ENCODE results near the gene ELAPOR2. TPM values are rescaled to one million over a fixed set of nuclear protein-coding genes. Genes with fewer than 3 reads are reported as not detected.

ELAPOR2 gene, protein sequence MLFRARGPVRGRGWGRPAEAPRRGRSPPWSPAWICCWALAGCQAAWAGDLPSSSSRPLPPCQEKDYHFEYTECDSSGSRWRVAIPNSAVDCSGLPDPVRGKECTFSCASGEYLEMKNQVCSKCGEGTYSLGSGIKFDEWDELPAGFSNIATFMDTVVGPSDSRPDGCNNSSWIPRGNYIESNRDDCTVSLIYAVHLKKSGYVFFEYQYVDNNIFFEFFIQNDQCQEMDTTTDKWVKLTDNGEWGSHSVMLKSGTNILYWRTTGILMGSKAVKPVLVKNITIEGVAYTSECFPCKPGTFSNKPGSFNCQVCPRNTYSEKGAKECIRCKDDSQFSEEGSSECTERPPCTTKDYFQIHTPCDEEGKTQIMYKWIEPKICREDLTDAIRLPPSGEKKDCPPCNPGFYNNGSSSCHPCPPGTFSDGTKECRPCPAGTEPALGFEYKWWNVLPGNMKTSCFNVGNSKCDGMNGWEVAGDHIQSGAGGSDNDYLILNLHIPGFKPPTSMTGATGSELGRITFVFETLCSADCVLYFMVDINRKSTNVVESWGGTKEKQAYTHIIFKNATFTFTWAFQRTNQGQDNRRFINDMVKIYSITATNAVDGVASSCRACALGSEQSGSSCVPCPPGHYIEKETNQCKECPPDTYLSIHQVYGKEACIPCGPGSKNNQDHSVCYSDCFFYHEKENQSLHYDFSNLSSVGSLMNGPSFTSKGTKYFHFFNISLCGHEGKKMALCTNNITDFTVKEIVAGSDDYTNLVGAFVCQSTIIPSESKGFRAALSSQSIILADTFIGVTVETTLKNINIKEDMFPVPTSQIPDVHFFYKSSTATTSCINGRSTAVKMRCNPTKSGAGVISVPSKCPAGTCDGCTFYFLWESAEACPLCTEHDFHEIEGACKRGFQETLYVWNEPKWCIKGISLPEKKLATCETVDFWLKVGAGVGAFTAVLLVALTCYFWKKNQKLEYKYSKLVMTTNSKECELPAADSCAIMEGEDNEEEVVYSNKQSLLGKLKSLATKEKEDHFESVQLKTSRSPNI
- total RNA-seq (2022) (0.68 and 0.83 TPM in 2 replicates), Bru-seq, nascent RNA (percentile 18 among the genes with signal in this experiment), BruChase-seq, experiment 1, labeled RNA remaining after a 6-hour chase (percentile 12 among the genes with signal in this experiment), BruChase-seq, experiment 2, labeled RNA remaining after a 2-hour chase (percentile 13 among the genes with signal in this experiment)
- long read RNA-seq, result 0 reads

DNA sequence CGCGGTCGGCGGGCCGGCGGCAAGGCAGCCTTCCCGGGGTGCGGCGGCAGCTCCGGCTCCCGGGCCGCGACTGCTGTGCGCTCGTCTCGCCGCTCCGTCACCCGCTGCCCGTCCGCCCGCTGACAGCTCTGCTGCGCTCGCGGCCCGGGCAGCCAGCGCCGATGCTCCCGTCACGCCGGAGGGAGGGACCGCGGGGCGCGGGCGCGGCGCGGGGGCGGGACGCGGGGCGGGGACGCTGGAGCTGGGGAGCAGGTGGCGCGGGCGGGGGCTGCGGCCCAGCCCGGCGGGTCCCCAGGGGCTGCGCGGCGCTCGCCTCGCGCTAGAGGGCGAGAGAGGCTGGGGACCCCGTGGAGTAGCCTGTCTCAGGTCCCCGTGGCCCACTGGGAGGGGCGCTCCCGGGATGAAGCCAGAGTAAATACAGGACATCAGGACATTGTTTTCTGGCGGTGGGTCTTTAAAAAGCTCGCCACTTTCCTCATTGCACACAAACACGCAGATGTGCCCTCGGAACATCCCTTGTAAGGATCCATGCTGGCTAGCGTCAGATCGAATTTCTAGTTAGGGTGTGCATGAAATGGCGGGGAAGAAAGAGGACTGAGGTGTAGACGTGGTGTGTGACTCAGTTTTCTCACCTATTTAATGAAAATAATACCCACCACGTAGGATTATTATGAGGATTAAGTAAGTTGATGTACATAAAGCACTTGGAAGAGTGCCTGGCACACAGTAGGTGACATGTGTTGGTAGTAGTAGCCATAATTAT is at the start of gene ELAPOR2:
TSS of gene ELAPOR2 (minus strand) at position 130 of the 763 bp plus-strand sequence. CDS start 141 bp downstream, outside the sequence.
- DNase-seq, result peak; percentile 76
- no peak within 1 kb of the TSS for H3K27ac Mint-ChIP-seq (ENCODE audit: unreplicated experiment)
- CTCF ChIA-PET, result no interaction called here

DNA sequence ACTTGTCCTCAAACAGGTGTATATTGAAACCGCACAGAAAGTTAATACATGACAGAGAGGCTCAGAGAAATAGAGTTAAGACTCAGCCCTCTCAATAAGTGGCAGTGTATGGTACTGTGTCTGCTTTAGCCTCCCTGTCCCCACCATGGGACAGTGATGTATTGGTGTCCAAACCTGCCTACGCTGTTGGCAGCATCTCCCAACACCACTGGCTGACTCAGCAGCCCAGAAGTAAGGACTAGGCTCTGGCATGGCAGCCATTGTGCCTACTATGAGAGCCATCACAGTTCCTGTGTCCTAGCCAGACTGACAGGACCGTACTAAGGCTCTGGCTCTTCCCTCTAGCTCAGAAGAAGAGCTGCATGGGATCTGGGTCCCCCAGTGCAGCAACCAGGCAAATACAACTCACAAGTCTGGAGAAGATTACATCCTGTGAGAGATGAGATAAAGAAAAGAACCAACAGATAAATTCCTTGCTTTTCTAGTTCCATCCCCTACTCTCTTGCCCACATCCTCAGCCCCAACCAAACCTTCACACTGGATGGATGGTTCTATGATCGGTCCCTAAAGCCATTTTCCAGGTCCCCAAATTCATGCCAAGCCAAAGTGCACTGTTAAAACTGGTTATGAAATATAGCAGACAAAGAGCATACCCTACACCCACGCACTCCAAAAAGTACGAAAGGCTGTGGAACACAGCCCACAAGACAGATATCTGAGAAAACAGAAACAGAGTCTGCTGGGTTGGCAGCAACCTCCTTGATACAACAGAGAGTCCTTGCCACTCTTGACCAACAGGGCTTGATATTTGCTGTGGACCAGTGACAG is 48.7 kb upstream of the ELAPOR2 start:
- Mint-ChIP-seq H3K4me1 (ENCODE audit: low read depth, unreplicated experiment) (no peaks in the 10 kb centered on the region), H3K9me3 (ENCODE audit: low read depth, unreplicated experiment) (no peaks in the 10 kb centered on the region), H3K27ac (ENCODE audit: unreplicated experiment) (no peak overlapping the region), H3K4me3 (ENCODE audit: low read depth, unreplicated experiment) (no peak overlapping the region), H3K36me3 (ENCODE audit: insufficient read depth, unreplicated experiment) (no peaks in the 10 kb centered on the region), H3K27me3 (ENCODE audit: unreplicated experiment) (peaks cover 35% of the 10 kb centered on the region)
- intact Hi-C loops (cut with micrococcal nuclease; ENCODE audit: unreplicated experiment), result no loop called here
- TF ChIP-seq, protein P1, sequence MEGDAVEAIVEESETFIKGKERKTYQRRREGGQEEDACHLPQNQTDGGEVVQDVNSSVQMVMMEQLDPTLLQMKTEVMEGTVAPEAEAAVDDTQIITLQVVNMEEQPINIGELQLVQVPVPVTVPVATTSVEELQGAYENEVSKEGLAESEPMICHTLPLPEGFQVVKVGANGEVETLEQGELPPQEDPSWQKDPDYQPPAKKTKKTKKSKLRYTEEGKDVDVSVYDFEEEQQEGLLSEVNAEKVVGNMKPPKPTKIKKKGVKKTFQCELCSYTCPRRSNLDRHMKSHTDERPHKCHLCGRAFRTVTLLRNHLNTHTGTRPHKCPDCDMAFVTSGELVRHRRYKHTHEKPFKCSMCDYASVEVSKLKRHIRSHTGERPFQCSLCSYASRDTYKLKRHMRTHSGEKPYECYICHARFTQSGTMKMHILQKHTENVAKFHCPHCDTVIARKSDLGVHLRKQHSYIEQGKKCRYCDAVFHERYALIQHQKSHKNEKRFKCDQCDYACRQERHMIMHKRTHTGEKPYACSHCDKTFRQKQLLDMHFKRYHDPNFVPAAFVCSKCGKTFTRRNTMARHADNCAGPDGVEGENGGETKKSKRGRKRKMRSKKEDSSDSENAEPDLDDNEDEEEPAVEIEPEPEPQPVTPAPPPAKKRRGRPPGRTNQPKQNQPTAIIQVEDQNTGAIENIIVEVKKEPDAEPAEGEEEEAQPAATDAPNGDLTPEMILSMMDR (IDR thresholded peaks at IDR 0.05; ENCODE audit: unreplicated experiment), result no peak
- CTCF ChIA-PET, result no interaction called here
- DNase-seq, result no peak
- BruUV-seq (replicated peaks), result no TSS peak

More for the DNA sequence above, at the start of gene ELAPOR2:
- H3K9me3 Mint-ChIP-seq (ENCODE audit: low read depth, unreplicated experiment), result no peaks in the 10 kb centered on the region
- no TSS peak for BruUV-seq (replicated peaks)
- peaks cover 12% of the 10 kb centered on the region for H3K27me3 Mint-ChIP-seq (ENCODE audit: unreplicated experiment)
- no peaks in the 10 kb centered on the region for H3K36me3 Mint-ChIP-seq (ENCODE audit: insufficient read depth, unreplicated experiment)
- H3K4me3 Mint-ChIP-seq (ENCODE audit: low read depth, unreplicated experiment), result peak within 1 kb of the TSS; percentile 67
- TF ChIP-seq, protein P1 (IDR thresholded peaks at IDR 0.05; ENCODE audit: unreplicated experiment), result peak; percentile 13
- intact Hi-C loops (cut with micrococcal nuclease; ENCODE audit: unreplicated experiment), result no loop called here
- H3K4me1 Mint-ChIP-seq (ENCODE audit: low read depth, unreplicated experiment), result no peaks in the 10 kb centered on the region

DNA sequence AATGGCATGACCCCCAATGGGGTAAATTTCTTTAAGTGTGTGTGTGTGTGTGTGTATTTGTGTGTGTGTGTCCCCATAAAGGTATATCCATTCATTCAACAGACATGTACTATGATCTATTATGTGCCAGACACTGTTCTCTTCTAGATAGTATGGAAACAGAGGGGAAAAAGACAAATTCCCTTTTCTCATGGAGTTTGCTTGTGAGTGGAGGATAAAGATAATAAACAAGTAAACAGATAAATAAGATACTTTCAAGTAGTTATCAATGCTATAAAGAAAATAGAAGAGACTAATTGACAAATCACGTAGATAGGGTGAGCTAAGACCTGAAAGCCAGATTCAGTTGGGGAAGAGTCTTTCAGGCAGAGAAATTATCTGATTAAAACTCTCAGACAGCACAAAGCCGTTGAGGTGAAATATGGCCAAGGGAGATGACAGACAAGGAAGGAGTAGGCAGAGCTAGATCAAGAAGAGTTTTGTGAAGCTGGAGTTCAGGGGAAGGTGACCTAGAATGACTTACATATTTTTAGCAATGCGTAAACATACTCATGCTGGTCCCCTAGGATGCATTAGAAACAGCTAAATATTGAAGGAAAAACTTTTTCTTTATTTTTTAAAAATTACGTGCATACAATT is 47.6 kb upstream of the ELAPOR2 start:
- no peaks in the 10 kb centered on the region for H3K4me1 Mint-ChIP-seq (ENCODE audit: low read depth, unreplicated experiment)
- H3K36me3 Mint-ChIP-seq (ENCODE audit: insufficient read depth, unreplicated experiment), result no peaks in the 10 kb centered on the region
- H3K27me3 Mint-ChIP-seq (ENCODE audit: unreplicated experiment), result peaks cover 38% of the 10 kb centered on the region
- intact Hi-C loops (cut with micrococcal nuclease; ENCODE audit: unreplicated experiment), result no loop called here
- no TSS peak for BruUV-seq (replicated peaks)
- TF ChIP-seq, protein P1 (IDR thresholded peaks at IDR 0.05; ENCODE audit: unreplicated experiment), result no peak
- no peaks in the 10 kb centered on the region for H3K9me3 Mint-ChIP-seq (ENCODE audit: low read depth, unreplicated experiment)
- CTCF ChIA-PET, result no interaction called here
- no peak overlapping the region for H3K27ac Mint-ChIP-seq (ENCODE audit: unreplicated experiment)
- no peak overlapping the region for H3K4me3 Mint-ChIP-seq (ENCODE audit: low read depth, unreplicated experiment)
- no peak for DNase-seq
